Testis (tissue), 3 donors: Measurements from ENCODE around the gene AGAP1. TPM values are rescaled to one million over a fixed set of nuclear protein-coding genes. Genes with fewer than 3 reads are reported as not detected.

Experiments
- DNase-seq: peaks from one replicate; pipeline ENCODE4 v3.0.0-alpha.2; 2019
- H3K27ac ChIP-seq, 2 donors: fragments of 200-600 bp; sonication (generic); one replicate each; pipeline ENCODE4 v1.5.1; 2019
- H3K27me3 ChIP-seq: fragments of 200-600 bp; sonication (generic); one replicate; pipeline ENCODE4 v1.5.1; 2019
- H3K36me3 ChIP-seq: fragments of 200-600 bp; sonication (generic); one replicate; pipeline ENCODE4 v1.5.1; 2017; ENCODE audit warnings: low read depth; ENCODE audit errors: missing control alignments
- H3K4me1 ChIP-seq: fragments of 200-600 bp; sonication (generic); one replicate; pipeline ENCODE4 v1.5.1; 2019
- H3K4me3 ChIP-seq, 2 donors: fragments of 200-600 bp; sonication (generic); one replicate each; pipeline ENCODE4 v1.5.1; 2017 to 2019
- H3K9me3 ChIP-seq: fragments of 200-600 bp; sonication (generic); one replicate; pipeline ENCODE4 v1.5.1; 2017
- CTCF ChIP-seq, 3 experiments: fragments of 450-650 bp in 2 of 3; fragments of 200-600 bp in 1 of 3; sonication (generic) in 1 of 3; IDR thresholded peaks; one replicate each; pipeline ENCODE4 v1.5.1; 2016 to 2019; ENCODE audit warnings: antibody characterized with exemption in 3 of 3, mild to moderate bottlenecking in 2 of 3, moderate library complexity in 1 of 3
- POLR2A ChIP-seq: fragments of 450-650 bp; IDR thresholded peaks from one replicate; pipeline ENCODE4 v1.6.1; 2017; ENCODE audit warnings: antibody characterized with exemption, mild to moderate bottlenecking, moderate library complexity
- WGBS, 2 donors: methylation state at CpG; one replicate each; pipeline ENCODE4 v1.1.5; 2018; 5-methylcytosine and 5-hydroxymethylcytosine counted together
- intact Hi-C: fragments of 100-400 bp; cut with DNase I; formaldehyde crosslinking; loops from one replicate; pipeline ENCODE4 v1.15.1; 2023; ENCODE audit warnings: low total_unique reads
- polyA plus RNA-seq: library from polyadenylated mRNA; stranded (reverse); fragments of 350-450 nt; fragmentation: Illumina TruSeq; extraction: RNeasy Lipid Tissue Mini Kit (QIAGEN cat#74804); gene quantifications from one replicate; pipeline ENCODE4 v1.2.3, GENCODE V29; 2014; ENCODE audit warnings: low read depth, low replicate concordance; ENCODE audit not compliant: insufficient read depth
- total RNA-seq, 2 donors: library from RNA; depleted of rRNA; stranded (reverse); fragments of >200 nt; gene quantifications; one replicate each; pipeline ENCODE4 v1.2.3, GENCODE V29; 2016

Gene AGAP1
- total and polyA plus RNA-seq, 3 donors from 2014 or later, result 21.4 to 45.5 (median 40.7) TPM

GRCh38 chr2:236167297-236168109 is 673.7 kb downstream of the AGAP1 start:
- no peaks in the 10 kb centered on the region for H3K27me3 ChIP-seq
- no peak overlapping the region for H3K27ac ChIP-seq
- intact Hi-C loops, result loop anchor here (10.0 kb wide), 1 partner anchor 393 kb away; no protein-coding TSS in a partner anchor
- 1 to 7% methylated on average over 3 to 40 of the region's 112 CpGs for WGBS, 2 donors
- H3K4me3 ChIP-seq, result peak overlapping the region; percentile 6 to 47
- H3K4me1 ChIP-seq, result peaks cover 15% of the 10 kb centered on the region
- no peaks in the 10 kb centered on the region for H3K9me3 ChIP-seq
- no peaks in the 10 kb centered on the region for H3K36me3 ChIP-seq
- TF ChIP-seq CTCF (IDR thresholded peaks at IDR 0.05) (no peak), POLR2A (no peak)
- DNase-seq, result no peak

- peak; percentile 64 for DNase-seq
- Histone ChIP-seq H3K27me3 (no peaks in the 10 kb centered on the region), H3K27ac (no peak within 1 kb of the TSS), H3K4me1 (peaks cover 15% of the 10 kb centered on the region), H3K9me3 (no peaks in the 10 kb centered on the region), H3K36me3 (no peaks in the 10 kb centered on the region), H3K4me3 (peak within 1 kb of the TSS; percentile 6 to 47)
- TF ChIP-seq POLR2A (no peak), CTCF (IDR thresholded peaks at IDR 0.05) (no peak)
- 2 to 7% methylated on average over 11 to 73 of the region's 105 CpGs for WGBS, 2 donors
- intact Hi-C loops, result loop anchor here (10.0 kb wide), 1 partner anchor 394 kb away; no protein-coding TSS in a partner anchor
Measured at GRCh38 chr2:236168110-236169080, 674.6 kb downstream of the AGAP1 start, which contains the start of gene GBX2. Gene GBX2 (minus strand): TSS chr2:236168386. CDS start chr2:236167971, 415 bp downstream.

- no peaks in the 10 kb centered on the region for H3K36me3 ChIP-seq
- peaks cover 11% of the 10 kb centered on the region for H3K4me1 ChIP-seq
- intact Hi-C loops, result loop anchor here (10.0 kb wide), 1 partner anchor 394 kb away; no protein-coding TSS in a partner anchor
- H3K9me3 ChIP-seq, result no peaks in the 10 kb centered on the region
- 7 to 9% methylated on average over 36 of the region's 36 CpGs for WGBS, 2 donors
- TF ChIP-seq POLR2A (no peak), CTCF (IDR thresholded peaks at IDR 0.05) (no peak)
- H3K4me3 ChIP-seq, result no peak overlapping the region
- no peaks in the 10 kb centered on the region for H3K27me3 ChIP-seq
- H3K27ac ChIP-seq, result no peak overlapping the region
- DNase-seq, result no peak
Measured at GRCh38 chr2:236169151-236169721, 675.4 kb downstream of the AGAP1 start.

GRCh38 chr2:236169741-236170589 is 676.1 kb downstream of the AGAP1 start:
- no peak overlapping the region for H3K27ac ChIP-seq
- intact Hi-C loops, result loop anchor here (10.0 kb wide), 1 partner anchor 395 kb away; no protein-coding TSS in a partner anchor
- H3K36me3 ChIP-seq, result no peaks in the 10 kb centered on the region
- peaks cover 4% of the 10 kb centered on the region for H3K4me1 ChIP-seq
- DNase-seq, result no peak
- no peak overlapping the region for H3K4me3 ChIP-seq
- H3K27me3 ChIP-seq, result no peaks in the 10 kb centered on the region
- TF ChIP-seq CTCF (IDR thresholded peaks at IDR 0.05) (no peak), POLR2A (no peak)
- H3K9me3 ChIP-seq, result no peaks in the 10 kb centered on the region
- WGBS, 2 donors, result 7 to 8% methylated on average over 38 of the region's 38 CpGs
